HFFc6 (cell line): ENCODE measurements around the gene GABRB1. TPM values are rescaled to one million over a fixed set of nuclear protein-coding genes. Genes with fewer than 3 reads are reported as not detected.

ENCODE experiments used
- DNase-seq: peaks from one replicate; pipeline ENCODE4 v3.0.0-alpha.2; 2018
- H3K27ac Mint-ChIP-seq: 2 replicates; pipeline ENCODE4 v1.8.0; 2020; ENCODE audit warnings: mild to moderate bottlenecking, mixed read lengths
- H3K27me3 Mint-ChIP-seq: 2 replicates; pipeline ENCODE4 v1.8.0; 2021; ENCODE audit warnings: mild to moderate bottlenecking, moderate library complexity, mixed read lengths; ENCODE audit not compliant: insufficient read depth
- H3K36me3 Mint-ChIP-seq: 2 replicates; pipeline ENCODE4 v1.8.0; 2021; ENCODE audit warnings: low read depth, mixed read lengths
- H3K4me1 Mint-ChIP-seq: 2 replicates; pipeline ENCODE4 v1.8.0; 2020; ENCODE audit warnings: low read depth, mixed read lengths
- H3K4me3 Mint-ChIP-seq: 2 replicates; pipeline ENCODE4 v1.8.0; 2020; ENCODE audit warnings: mild to moderate bottlenecking, moderate library complexity, mixed read lengths
- H3K9me3 Mint-ChIP-seq: 2 replicates; pipeline ENCODE4 v1.8.0; 2020; ENCODE audit warnings: mild to moderate bottlenecking, mixed read lengths
- total RNA-seq, 6 experiments: library from RNA; stranded (reverse); fragmentation: NEBNext Ultra II Directional; extraction: Animal tissue kit (Norgen Biotek cat#: 25700); gene quantifications; 2 replicates in 1 of 6; 3 replicates in 5 of 6; pipeline ENCODE4 v1.2.3, GENCODE V29; 2021
- TF ChIP-seq, protein P1 (sequence below): fragments of 200-600 bp; sonication (generic); IDR thresholded peaks from 2 replicates; pipeline ENCODE4 v1.5.0; 2021; ENCODE audit warnings: antibody characterized with exemption, mild to moderate bottlenecking

GABRB1 gene
- total RNA-seq, 6 experiments from 2014 or later: not detected

DNA sequence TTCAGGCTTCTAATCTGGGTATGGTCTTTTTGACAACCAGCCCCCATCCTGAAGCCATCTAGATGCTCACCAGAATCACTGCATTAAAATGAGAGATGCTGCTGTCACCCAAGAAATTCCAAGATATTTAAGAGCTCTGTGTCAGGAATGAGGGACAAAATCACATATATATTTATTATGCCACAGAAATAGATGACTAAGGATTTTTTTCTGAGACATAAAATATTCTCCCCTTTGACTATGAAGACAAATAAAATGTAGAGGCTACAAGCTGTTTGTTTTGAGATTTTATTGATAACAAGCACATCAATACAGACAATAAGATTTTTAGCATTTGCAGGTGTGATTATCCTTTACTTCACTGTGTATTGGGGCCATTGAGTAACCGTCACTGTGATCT, 354.8 kb downstream of the GABRB1 start:
- H3K4me1 Mint-ChIP-seq: peaks cover 5% of the 10 kb centered on the region; the same call in 1 of the 2 replicates
- TF ChIP-seq, protein P1, sequence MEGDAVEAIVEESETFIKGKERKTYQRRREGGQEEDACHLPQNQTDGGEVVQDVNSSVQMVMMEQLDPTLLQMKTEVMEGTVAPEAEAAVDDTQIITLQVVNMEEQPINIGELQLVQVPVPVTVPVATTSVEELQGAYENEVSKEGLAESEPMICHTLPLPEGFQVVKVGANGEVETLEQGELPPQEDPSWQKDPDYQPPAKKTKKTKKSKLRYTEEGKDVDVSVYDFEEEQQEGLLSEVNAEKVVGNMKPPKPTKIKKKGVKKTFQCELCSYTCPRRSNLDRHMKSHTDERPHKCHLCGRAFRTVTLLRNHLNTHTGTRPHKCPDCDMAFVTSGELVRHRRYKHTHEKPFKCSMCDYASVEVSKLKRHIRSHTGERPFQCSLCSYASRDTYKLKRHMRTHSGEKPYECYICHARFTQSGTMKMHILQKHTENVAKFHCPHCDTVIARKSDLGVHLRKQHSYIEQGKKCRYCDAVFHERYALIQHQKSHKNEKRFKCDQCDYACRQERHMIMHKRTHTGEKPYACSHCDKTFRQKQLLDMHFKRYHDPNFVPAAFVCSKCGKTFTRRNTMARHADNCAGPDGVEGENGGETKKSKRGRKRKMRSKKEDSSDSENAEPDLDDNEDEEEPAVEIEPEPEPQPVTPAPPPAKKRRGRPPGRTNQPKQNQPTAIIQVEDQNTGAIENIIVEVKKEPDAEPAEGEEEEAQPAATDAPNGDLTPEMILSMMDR: no peak
- DNase-seq: no peak
- H3K36me3 Mint-ChIP-seq: no peaks in the 10 kb centered on the region
- H3K9me3 Mint-ChIP-seq: no peaks in the 10 kb centered on the region
- H3K4me3 Mint-ChIP-seq: no peak overlapping the region
- no peaks in the 10 kb centered on the region; the same call in 1 of the 2 replicates for H3K27me3 Mint-ChIP-seq
- no peak overlapping the region for H3K27ac Mint-ChIP-seq

DNA sequence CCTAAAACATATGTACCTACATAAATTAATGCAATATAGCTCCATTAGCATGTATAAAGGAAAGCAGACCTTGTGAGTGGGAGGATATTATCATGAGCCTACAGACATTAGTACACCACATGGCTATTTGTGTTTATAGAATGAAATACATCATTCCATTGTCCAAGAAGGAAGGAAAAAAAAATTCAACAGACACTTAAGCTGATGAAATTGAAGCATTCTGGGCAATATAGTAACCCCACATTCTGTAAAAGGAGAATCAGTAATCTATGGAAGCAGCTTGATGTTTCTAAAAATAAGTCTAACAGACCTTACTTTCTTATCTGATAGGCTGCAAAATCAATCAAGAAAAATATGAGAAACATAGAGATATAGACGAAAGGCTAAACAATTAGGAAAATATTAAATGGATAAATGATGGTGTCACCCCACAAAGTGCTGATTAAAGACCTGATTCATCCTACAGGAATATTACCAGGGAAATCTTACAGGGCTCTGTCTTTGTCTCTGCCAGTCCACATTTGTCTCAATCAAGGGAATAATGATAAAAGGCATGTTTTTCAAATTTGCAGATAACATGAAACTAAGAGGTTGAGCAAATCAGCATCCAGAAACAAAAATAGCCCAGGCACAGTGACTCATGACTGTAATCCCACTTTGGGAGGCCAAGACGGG, 355.3 kb downstream of the GABRB1 start:
- no peaks in the 10 kb centered on the region; the same call in 1 of the 2 replicates for H3K27me3 Mint-ChIP-seq
- H3K9me3 Mint-ChIP-seq: no peaks in the 10 kb centered on the region

DNA sequence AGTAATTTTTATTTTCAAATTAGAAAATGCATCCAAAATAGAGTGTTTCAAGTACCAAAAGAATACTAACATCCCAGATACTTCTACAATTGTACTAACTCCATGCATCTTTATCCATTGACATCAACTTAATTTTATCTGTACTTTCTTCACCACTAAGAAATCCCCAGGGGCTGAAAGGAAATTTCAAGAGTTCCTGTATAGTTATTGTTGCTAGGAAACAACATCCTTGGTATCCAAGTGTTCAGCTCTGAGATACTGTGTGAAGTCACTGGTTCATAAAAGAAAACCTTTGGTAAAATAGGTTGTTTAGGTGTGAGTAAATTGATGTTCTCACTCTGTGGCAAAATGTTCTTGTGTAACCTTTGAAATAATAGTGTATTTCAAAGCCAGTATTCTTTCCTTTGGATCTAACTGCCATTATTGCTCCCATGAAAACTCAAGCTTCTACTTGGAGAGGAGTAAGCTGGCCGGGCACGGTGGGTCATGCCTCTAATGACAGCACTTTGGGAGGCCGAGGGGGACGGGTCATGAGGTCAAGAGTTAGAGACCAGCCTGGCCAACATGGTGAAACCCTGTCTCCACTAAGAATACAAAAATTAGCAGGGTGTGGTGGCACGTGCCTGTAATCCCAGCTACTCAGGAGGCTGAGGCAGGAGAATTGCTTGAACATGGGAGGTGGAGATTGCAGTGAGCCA, 359.2 kb downstream of the GABRB1 start:
- DNase-seq: no peak
- H3K4me3 Mint-ChIP-seq: no peak overlapping the region
- no peaks in the 10 kb centered on the region for H3K36me3 Mint-ChIP-seq
- H3K4me1 Mint-ChIP-seq: peaks cover 5% of the 10 kb centered on the region; the same call in 1 of the 2 replicates
- H3K27me3 Mint-ChIP-seq: peaks cover 3% of the 10 kb centered on the region
- H3K27ac Mint-ChIP-seq: no peak overlapping the region
- TF ChIP-seq, protein P1: no peak
- H3K9me3 Mint-ChIP-seq: no peaks in the 10 kb centered on the region

More for the DNA sequence above, 355.3 kb downstream of the GABRB1 start:
- Mint-ChIP-seq H3K27ac (no peak overlapping the region), H3K4me3 (no peak overlapping the region), H3K4me1 (peaks cover 5% of the 10 kb centered on the region; the same call in 1 of the 2 replicates), H3K36me3 (no peaks in the 10 kb centered on the region)
- TF ChIP-seq, protein P1: no peak
- DNase-seq: no peak

DNA sequence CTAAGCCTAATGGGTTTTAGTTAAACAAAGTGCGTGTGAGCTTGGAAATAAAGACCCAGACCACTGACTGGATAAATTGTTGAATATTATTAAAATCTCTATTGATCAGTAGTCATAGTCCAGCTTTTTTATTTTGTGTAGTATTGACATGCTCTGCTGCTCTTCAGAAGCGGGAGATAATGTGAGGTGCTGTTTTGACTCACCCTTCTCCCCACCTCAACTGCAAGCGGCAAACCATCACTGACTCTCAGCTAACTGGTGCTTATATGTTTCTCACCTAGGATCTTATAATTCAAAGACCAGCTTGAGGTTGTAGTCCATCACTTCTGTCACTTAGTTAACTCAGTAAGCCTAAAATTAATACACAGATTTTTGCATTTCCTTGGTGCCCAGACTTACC, 359.9 kb downstream of the GABRB1 start:
- no peak overlapping the region for H3K27ac Mint-ChIP-seq
- H3K27me3 Mint-ChIP-seq: peaks cover 3% of the 10 kb centered on the region
- H3K4me1 Mint-ChIP-seq: peaks cover 5% of the 10 kb centered on the region; the same call in 1 of the 2 replicates
- no peak overlapping the region for H3K4me3 Mint-ChIP-seq
- no peaks in the 10 kb centered on the region for H3K9me3 Mint-ChIP-seq
- H3K36me3 Mint-ChIP-seq: no peaks in the 10 kb centered on the region
- DNase-seq: no peak
- TF ChIP-seq, protein P1: no peak

DNA sequence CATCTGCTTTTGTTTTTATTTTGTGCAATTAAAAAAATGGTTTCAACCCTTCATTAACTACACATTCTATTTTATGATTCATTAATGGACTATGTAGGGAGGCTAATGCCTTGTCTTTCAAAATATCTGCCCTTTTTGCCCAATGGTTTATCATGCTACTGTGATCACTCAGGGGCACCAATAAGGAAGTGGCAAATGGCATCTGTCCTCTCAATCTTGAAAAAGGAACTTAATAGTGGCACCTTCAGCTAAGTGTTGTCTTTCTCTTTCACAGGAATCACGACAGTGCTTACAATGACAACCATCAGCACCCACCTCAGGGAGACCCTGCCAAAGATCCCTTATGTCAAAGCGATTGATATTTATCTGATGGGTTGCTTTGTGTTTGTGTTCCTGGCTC, 375.0 kb downstream of the GABRB1 start:
- no peak overlapping the region for H3K27ac Mint-ChIP-seq
- peaks cover 16% of the 10 kb centered on the region for H3K27me3 Mint-ChIP-seq
- H3K9me3 Mint-ChIP-seq: no peaks in the 10 kb centered on the region
- no peak overlapping the region for H3K4me3 Mint-ChIP-seq
- no peaks in the 10 kb centered on the region for H3K4me1 Mint-ChIP-seq
- TF ChIP-seq, protein P1: no peak
- DNase-seq: no peak
- no peaks in the 10 kb centered on the region for H3K36me3 Mint-ChIP-seq
